DMS153 treated with DMSO at 0.1 percent for 48 hours (cell line): ENCODE data around the gene PGF.
"Not testable (repeated sequence)": the region's sequence is repeated elsewhere in the genome, so short reads cannot be mapped to it uniquely, and the experiment has no call there.

Experiments used
- DNase-seq: peaks from one replicate; lab custom pipeline; 2025; ENCODE audit not compliant: unreplicated experiment; lab: John Stamatoyannopoulos, UW

The PGF gene

GRCh38 chr14:74955229-74956026, at the start of gene PGF:
PGF (minus strand) TSS chr14:74955597; CDS start chr14:74955242, 355 bp downstream.
- DNase-seq, result no peak

GRCh38 chr14:75003250-75004027, 48.0 kb upstream of the PGF start:
- DNase-seq, result no peak

GRCh38 chr14:75002392-75003249, 47.2 kb upstream of the PGF start, which contains the start of gene EIF2B2:
EIF2B2 (plus strand) TSS chr14:75002921; CDS start chr14:75002991, 70 bp downstream.
- peak; percentile 92 for DNase-seq

GRCh38 chr14:75001899-75002298, 46.5 kb upstream of the PGF start:
- no peak for DNase-seq

- no peak for DNase-seq
These were observed 45.9 kb upstream of the PGF start for GRCh38 chr14:75001261-75001660.

- not testable (repeated sequence) for DNase-seq
These were observed 40.4 kb upstream of the PGF start for GRCh38 chr14:74995781-74996180.

GRCh38 chr14:74994182-74994581, 38.8 kb upstream of the PGF start:
- DNase-seq, result not testable (repeated sequence)

DNA sequence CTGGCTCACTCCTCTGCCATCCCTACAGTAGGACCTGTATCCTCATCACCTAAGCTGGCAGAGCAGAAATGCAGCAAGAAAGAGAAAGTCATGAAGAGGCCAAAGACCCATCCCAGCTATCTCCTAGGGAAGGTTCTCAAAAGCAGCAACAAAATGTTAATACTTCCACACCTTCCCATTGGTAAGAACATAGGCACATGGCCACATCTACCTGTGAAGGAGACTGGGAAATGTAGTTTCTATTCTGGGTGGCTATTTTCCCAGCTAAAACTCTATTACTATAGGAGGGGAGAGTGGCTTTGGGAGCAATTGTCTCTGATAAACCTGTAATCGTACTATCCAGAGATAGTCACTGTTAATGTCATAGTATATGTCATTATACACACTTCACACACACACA, 33.6 kb upstream of the PGF start:
- DNase-seq, result no peak

DNA sequence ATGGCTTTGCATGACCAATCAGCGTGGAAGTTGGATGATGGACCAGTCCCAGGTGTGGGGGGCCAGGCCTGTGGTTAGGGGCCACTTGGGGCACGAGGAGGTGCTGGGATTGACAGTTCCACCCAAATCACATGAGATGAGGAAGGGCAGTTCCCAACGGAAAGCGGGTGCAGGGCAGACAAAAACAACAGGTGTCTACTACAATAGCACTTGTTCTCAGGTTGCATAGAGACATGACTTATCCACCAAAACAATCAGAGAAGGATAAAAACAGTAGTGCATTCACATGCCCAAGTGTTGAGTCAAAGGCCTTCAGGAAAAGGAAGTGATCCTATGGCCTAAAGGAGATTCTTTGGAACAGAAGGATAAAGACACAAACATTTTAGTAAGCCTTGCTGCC, 32.7 kb upstream of the PGF start:
- DNase-seq, result peak; percentile 13

GRCh38 chr14:74985806-74986205, 30.4 kb upstream of the PGF start:
- no peak for DNase-seq

DNA sequence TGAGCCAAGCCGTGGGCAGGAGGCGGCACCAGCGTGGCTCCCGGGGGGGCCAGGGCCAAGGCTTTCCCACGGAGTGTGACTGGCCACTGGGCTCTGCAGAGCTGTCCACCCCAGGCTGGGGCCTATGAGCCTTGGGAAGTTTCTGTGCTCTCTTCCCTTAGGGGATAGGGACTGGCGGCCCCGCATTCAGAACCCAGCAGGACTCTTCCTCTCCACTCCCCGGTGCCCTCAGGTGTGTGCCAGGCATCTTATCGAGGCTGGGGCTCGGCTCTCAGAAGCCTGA, 29.6 kb upstream of the PGF start:
- no peak for DNase-seq

GRCh38 chr14:74984236-74985027, 29.0 kb upstream of the PGF start:
- no peak for DNase-seq

GRCh38 chr14:74983343-74983742, 27.9 kb upstream of the PGF start:
- no peak for DNase-seq

DNA sequence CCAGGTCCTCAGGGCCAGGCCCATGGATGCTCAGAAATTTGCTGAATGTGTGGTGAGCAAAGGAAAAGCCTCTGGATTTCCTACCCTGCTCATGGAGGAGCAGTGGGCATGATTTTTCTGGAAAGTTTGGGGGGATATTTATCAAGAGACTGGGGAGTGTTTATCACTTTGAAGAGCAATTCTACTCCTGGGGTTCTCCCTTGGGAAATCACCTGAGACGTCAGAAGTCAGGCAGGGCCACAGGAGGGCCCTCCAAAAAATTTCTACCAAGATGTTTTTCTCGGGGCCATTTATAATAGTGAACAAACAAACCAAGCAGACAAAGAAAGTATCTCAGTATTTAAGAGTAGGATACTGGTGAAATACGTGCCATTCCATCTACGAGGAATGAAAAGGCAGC, 27.3 kb upstream of the PGF start:
- DNase-seq, result no peak

DNA sequence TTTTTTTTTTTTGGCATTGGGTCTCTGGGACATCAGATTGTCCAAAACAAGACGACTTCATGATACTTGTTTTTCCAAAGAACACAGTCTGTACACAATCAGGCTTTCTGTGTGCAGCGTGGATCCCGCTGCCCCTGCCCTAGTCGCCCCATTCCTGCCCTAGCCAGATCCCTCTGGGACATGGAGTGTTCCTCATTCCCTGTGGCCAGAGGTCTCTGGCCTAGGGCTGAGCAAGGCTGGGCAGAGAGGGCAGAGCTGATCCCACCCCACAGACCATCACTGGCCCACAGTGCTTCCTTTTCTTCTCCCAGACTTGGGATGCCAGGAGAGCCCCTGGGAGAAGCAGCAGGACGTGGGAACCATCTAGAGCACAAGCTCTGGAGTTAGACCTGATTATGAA, 26.4 kb upstream of the PGF start:
- no peak for DNase-seq

DNA sequence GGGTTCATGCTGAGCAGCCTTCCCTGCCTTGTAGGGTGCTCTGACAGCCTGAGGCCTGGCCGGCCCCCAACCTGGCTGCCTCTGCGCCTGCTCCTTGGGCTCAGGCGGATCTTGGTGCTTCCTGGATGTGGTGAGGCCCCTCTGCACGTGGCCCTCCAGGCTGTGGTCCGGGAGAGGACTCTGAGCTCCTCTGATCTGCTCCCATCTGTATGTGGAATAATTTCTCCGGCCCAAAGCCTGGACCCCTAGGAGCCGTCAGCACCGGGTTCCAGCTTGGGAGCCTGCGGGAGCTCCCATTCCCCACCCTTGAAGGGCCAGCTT, 26.0 kb upstream of the PGF start:
- no peak for DNase-seq

DNA sequence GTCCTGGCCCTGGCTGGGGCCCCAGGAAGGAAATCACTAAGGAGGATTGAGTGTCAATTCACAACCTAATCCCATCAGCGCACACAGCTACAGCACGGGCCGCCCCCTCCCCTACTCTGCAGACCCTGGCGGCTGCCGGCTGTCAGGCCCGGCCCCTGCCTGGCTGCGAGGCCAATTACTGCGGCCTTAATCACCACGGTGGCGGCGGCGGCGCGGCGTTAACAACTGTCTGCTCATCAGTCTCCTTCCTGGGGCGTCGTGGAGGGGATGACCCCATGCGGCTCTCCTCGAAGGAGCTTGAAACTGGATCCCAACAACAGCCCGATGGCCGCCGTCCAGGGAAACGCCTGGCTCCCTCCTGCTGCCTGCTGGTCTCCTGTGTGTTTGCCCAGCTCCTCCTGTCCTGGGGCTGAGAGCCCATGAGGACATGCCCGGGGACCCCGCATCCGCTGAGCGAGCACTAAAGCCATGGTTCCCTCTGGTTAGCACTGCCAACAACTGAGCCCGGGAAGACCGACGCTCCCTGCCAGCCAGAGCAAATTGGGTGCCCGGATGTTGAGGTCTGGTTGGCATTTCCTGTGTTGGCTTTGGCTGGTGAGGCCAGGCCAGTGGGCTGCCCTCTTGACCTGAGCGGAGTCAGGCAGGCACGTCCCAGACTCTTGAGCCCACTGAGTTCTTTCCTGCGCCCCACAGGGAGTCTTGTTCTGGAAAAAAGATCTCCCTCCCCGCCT, 25.5 kb upstream of the PGF start:
- no peak for DNase-seq

- DNase-seq, result no peak
These were observed 25.0 kb upstream of the PGF start for GRCh38 chr14:74980398-74980730.

- DNase-seq, result no peak
These were observed 24.3 kb upstream of the PGF start for GRCh38 chr14:74979442-74980397.
